GM23338 (cell line): ENCODE measurements around the gene EIF5A2. TPM values are rescaled to one million over a fixed set of nuclear protein-coding genes. Genes with fewer than 3 reads are reported as not detected.

ENCODE experiments used
- ATAC-seq: fragments of 200-7000 bp; cut with Tn5 transposase; 3 replicates; pipeline ENCODE4 v1.9.1; 2020
- DNase-seq: peaks from one replicate; pipeline ENCODE4 v3.0.0-alpha.2; 2015; ENCODE audit warnings: low spot score
- H2AFZ ChIP-seq: fragments of 200-600 bp; sonication (generic); 2 replicates; pipeline ENCODE4 v1.8.0; 2016; ENCODE audit warnings: antibody characterized with exemption, mild to moderate bottlenecking, moderate library complexity
- H3F3A ChIP-seq: fragments of 200-600 bp; sonication (generic); replicated peaks from 2 replicates; pipeline ENCODE4 v1.8.0; 2017; ENCODE audit warnings: antibody characterized with exemption, mixed run types, low read depth
- H3K27ac ChIP-seq: fragments of 200-600 bp; sonication (generic); 2 replicates; pipeline ENCODE4 v1.6.1; 2016; ENCODE audit warnings: low read depth
- H3K27me3 ChIP-seq: fragments of 200-600 bp; sonication (generic); 2 replicates; pipeline ENCODE4 v1.8.0; 2016; ENCODE audit warnings: mild to moderate bottlenecking, mixed run types, moderate library complexity; ENCODE audit not compliant: insufficient read depth
- H3K36me3 ChIP-seq: fragments of 200-600 bp; sonication (generic); 2 replicates; pipeline ENCODE4 v1.8.0; 2016; ENCODE audit warnings: mild to moderate bottlenecking; ENCODE audit not compliant: insufficient read depth
- H3K4me1 ChIP-seq: fragments of 200-600 bp; sonication (generic); 2 replicates; pipeline ENCODE4 v1.8.0; 2016; ENCODE audit warnings: mild to moderate bottlenecking, moderate library complexity; ENCODE audit not compliant: insufficient read depth
- H3K4me2 ChIP-seq: fragments of 200-600 bp; sonication (generic); 2 replicates; pipeline ENCODE4 v1.7.1; 2017; ENCODE audit warnings: mixed run types
- H3K4me3 ChIP-seq: fragments of 200-600 bp; sonication (generic); 2 replicates; pipeline ENCODE4 v1.6.1; 2016; ENCODE audit warnings: mixed run types
- H3K79me2 ChIP-seq: fragments of 200-600 bp; sonication (generic); replicated peaks from 2 replicates; pipeline ENCODE4 v1.8.0; 2017; ENCODE audit warnings: mild to moderate bottlenecking; ENCODE audit not compliant: insufficient read depth
- H3K9me2 ChIP-seq: fragments of 200-600 bp; sonication (generic); 2 replicates; pipeline ENCODE4 v1.8.0; 2017; ENCODE audit not compliant: insufficient read depth
- H4K20me1 ChIP-seq: fragments of 200-600 bp; sonication (generic); replicated peaks from 2 replicates; pipeline ENCODE4 v1.8.0; 2017; ENCODE audit warnings: mild to moderate bottlenecking; ENCODE audit not compliant: insufficient read depth
- H3K27ac Mint-ChIP-seq: 2 replicates; pipeline ENCODE4 v1.8.0; 2020; ENCODE audit warnings: inconsistent platforms, mild to moderate bottlenecking, moderate library complexity, mixed read lengths
- H3K27me3 Mint-ChIP-seq: 3 replicates; pipeline ENCODE4 v1.8.0; 2022; ENCODE audit warnings: low read depth, mild to moderate bottlenecking, moderate library complexity, mixed read lengths, inconsistent platforms; ENCODE audit not compliant: insufficient read depth, poor library complexity
- H3K36me3 Mint-ChIP-seq: 3 replicates; pipeline ENCODE4 v1.8.0; 2021; ENCODE audit warnings: low read depth, mild to moderate bottlenecking, inconsistent platforms, moderate library complexity, mixed read lengths
- H3K4me1 Mint-ChIP-seq: 3 replicates; pipeline ENCODE4 v1.8.0; 2020; ENCODE audit warnings: mild to moderate bottlenecking, inconsistent platforms, mixed read lengths
- H3K4me3 Mint-ChIP-seq: 3 replicates; pipeline ENCODE4 v1.8.0; 2021; ENCODE audit warnings: moderate library complexity, mild to moderate bottlenecking, inconsistent platforms, mixed read lengths
- H3K9me3 Mint-ChIP-seq: 3 replicates; pipeline ENCODE4 v1.8.0; 2020; ENCODE audit warnings: moderate library complexity, mild to moderate bottlenecking, inconsistent platforms, mixed read lengths
- CREB1 ChIP-seq: fragments of 250-450 bp; sonication (Bioruptor Pico); IDR thresholded peaks from 2 replicates; pipeline ENCODE4 v1.5.0; 2020; ENCODE audit warnings: low read depth, mild to moderate bottlenecking, moderate library complexity
- EZH2 ChIP-seq: fragments of 200-600 bp; sonication (generic); IDR thresholded peaks from one replicate; pipeline ENCODE4 v1.8.0; 2017; ENCODE audit warnings: antibody characterized with exemption, mild to moderate bottlenecking, low read depth; ENCODE audit not compliant: unreplicated experiment
- EZH2phosphoT487 ChIP-seq: fragments of 200-600 bp; sonication (generic); IDR thresholded peaks from one replicate; pipeline ENCODE4 v1.8.1; 2018; ENCODE audit warnings: antibody characterized with exemption; ENCODE audit not compliant: unreplicated experiment
- JUNB ChIP-seq: IDR thresholded peaks from one replicate; pipeline ENCODE4 v1.6.1; 2016; ENCODE audit warnings: antibody characterized with exemption; ENCODE audit not compliant: unreplicated experiment
- NANOG ChIP-seq: IDR thresholded peaks from 2 replicates; pipeline ENCODE4 v1.6.1; 2016; ENCODE audit warnings: antibody characterized with exemption, borderline replicate concordance
- POLR2AphosphoS5 ChIP-seq: IDR thresholded peaks from 2 replicates; pipeline ENCODE4 v1.6.1; 2016; ENCODE audit warnings: antibody characterized with exemption, low read depth
- STAT1 ChIP-seq: IDR thresholded peaks from one replicate; pipeline ENCODE4 v1.6.1; 2016; ENCODE audit warnings: antibody characterized with exemption; ENCODE audit not compliant: unreplicated experiment
- ZNF114 ChIP-seq: fragments of 250-450 bp; sonication (Bioruptor Pico); IDR thresholded peaks from 2 replicates; pipeline ENCODE4 v1.5.0; 2020; ENCODE audit warnings: mild to moderate bottlenecking, moderate library complexity
- ZNF331 ChIP-seq: fragments of 250-450 bp; sonication (Bioruptor Pico); IDR thresholded peaks from 2 replicates; pipeline ENCODE4 v1.5.0; 2020; ENCODE audit warnings: low read depth, mild to moderate bottlenecking, moderate library complexity
- polyA plus RNA-seq: library from polyadenylated mRNA; unstranded; fragments of >200 nt; fragmentation: Nextera tagmentation; extraction: Ambion mirVana; gene quantifications from 2 replicates; pipeline ENCODE4 v1.2.1, GENCODE V29; 2016
- total RNA-seq: library from RNA; depleted of rRNA; stranded (reverse); fragments of >200 nt; shearing (Covaris generic); gene quantifications from 2 replicates; pipeline ENCODE4 v1.2.3, GENCODE V29; 2014
- TF ChIP-seq, protein P1 (sequence below): IDR thresholded peaks from one replicate; pipeline ENCODE4 v1.6.1; 2018; ENCODE audit warnings: antibody characterized with exemption; ENCODE audit not compliant: unreplicated experiment
- TF ChIP-seq, protein P2 (sequence below), 2 experiments: fragments of 200-600 bp in 1 of 2; sonication (generic) in 1 of 2; conservative IDR thresholded peaks; 2 replicates each; pipeline versions ENCODE4 v1.5.1 to v1.6.1; 2016 to 2017; ENCODE audit warnings: antibody characterized with exemption in 2 of 2, low read depth in 2 of 2, mild to moderate bottlenecking in 2 of 2, moderate library complexity in 1 of 2
- TF ChIP-seq, protein P3 (sequence below): IDR thresholded peaks from 2 replicates; pipeline ENCODE4 v1.6.1; 2016; ENCODE audit warnings: antibody characterized with exemption
- TF ChIP-seq, protein P4 (sequence below): fragments of 250-450 bp; sonication (Bioruptor Pico); IDR thresholded peaks from 2 replicates; pipeline ENCODE4 v1.5.0; 2020; ENCODE audit warnings: mild to moderate bottlenecking, moderate library complexity

EIF5A2 gene
- total and polyA plus RNA-seq, 2 experiments from 2014 or later = 5.9 to 11.7 TPM

DNA sequence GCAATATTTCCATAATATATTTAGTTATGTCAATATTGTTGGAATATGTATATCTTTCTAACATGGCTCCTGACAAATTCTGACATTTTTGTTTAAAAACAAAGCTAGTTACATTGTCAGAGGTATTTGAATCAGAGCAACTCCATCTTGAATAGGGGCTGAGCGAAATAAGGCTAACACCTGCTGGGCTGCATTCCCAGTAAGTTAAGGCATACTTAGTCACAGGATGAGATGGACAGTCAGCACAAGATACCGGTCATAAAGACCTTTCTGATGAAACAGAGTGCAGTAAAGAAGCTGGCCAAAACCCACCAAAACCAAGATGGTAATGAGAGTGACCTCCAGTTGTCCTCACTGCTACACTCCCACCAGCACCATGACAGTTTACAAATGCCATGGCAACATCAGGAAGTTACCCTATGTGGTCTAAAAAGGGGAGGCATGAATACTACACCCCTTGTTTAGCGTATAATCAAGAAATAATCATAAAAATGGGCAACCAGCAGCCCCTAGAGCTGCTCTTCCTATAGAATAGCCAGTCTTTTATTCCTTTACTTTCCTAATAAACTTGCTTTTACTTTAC, 68.8 kb downstream of the EIF5A2 start:
- H2AFZ ChIP-seq = no peak overlapping the region
- H3K27ac ChIP-seq = no peak overlapping the region
- H3K79me2 ChIP-seq = no peaks in the 10 kb centered on the region
- no peaks in the 10 kb centered on the region for H3K36me3 ChIP-seq
- no peak for TF ChIP-seq ZNF331 (CRISPR knock-in tag)
- TF ChIP-seq STAT1 = no peak
- TF ChIP-seq, protein P1, sequence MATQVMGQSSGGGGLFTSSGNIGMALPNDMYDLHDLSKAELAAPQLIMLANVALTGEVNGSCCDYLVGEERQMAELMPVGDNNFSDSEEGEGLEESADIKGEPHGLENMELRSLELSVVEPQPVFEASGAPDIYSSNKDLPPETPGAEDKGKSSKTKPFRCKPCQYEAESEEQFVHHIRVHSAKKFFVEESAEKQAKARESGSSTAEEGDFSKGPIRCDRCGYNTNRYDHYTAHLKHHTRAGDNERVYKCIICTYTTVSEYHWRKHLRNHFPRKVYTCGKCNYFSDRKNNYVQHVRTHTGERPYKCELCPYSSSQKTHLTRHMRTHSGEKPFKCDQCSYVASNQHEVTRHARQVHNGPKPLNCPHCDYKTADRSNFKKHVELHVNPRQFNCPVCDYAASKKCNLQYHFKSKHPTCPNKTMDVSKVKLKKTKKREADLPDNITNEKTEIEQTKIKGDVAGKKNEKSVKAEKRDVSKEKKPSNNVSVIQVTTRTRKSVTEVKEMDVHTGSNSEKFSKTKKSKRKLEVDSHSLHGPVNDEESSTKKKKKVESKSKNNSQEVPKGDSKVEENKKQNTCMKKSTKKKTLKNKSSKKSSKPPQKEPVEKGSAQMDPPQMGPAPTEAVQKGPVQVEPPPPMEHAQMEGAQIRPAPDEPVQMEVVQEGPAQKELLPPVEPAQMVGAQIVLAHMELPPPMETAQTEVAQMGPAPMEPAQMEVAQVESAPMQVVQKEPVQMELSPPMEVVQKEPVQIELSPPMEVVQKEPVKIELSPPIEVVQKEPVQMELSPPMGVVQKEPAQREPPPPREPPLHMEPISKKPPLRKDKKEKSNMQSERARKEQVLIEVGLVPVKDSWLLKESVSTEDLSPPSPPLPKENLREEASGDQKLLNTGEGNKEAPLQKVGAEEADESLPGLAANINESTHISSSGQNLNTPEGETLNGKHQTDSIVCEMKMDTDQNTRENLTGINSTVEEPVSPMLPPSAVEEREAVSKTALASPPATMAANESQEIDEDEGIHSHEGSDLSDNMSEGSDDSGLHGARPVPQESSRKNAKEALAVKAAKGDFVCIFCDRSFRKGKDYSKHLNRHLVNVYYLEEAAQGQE = no peak
- no peak for TF ChIP-seq ZNF114 (CRISPR knock-in tag)
- TF ChIP-seq, protein P2, sequence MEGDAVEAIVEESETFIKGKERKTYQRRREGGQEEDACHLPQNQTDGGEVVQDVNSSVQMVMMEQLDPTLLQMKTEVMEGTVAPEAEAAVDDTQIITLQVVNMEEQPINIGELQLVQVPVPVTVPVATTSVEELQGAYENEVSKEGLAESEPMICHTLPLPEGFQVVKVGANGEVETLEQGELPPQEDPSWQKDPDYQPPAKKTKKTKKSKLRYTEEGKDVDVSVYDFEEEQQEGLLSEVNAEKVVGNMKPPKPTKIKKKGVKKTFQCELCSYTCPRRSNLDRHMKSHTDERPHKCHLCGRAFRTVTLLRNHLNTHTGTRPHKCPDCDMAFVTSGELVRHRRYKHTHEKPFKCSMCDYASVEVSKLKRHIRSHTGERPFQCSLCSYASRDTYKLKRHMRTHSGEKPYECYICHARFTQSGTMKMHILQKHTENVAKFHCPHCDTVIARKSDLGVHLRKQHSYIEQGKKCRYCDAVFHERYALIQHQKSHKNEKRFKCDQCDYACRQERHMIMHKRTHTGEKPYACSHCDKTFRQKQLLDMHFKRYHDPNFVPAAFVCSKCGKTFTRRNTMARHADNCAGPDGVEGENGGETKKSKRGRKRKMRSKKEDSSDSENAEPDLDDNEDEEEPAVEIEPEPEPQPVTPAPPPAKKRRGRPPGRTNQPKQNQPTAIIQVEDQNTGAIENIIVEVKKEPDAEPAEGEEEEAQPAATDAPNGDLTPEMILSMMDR (conservative IDR thresholded peaks at IDR 0.05; ENCODE audit: low read depth in 2 of 2) = no peak
- TF ChIP-seq, protein P3, sequence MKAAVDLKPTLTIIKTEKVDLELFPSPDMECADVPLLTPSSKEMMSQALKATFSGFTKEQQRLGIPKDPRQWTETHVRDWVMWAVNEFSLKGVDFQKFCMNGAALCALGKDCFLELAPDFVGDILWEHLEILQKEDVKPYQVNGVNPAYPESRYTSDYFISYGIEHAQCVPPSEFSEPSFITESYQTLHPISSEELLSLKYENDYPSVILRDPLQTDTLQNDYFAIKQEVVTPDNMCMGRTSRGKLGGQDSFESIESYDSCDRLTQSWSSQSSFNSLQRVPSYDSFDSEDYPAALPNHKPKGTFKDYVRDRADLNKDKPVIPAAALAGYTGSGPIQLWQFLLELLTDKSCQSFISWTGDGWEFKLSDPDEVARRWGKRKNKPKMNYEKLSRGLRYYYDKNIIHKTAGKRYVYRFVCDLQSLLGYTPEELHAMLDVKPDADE = no peak
- TF ChIP-seq JUNB = no peak
- TF ChIP-seq EZH2phosphoT487 = no peak
- TF ChIP-seq NANOG = no peak
- TF ChIP-seq CREB1 (CRISPR knock-in tag) = no peak
- TF ChIP-seq POLR2AphosphoS5 = no peak
- TF ChIP-seq, protein P4, sequence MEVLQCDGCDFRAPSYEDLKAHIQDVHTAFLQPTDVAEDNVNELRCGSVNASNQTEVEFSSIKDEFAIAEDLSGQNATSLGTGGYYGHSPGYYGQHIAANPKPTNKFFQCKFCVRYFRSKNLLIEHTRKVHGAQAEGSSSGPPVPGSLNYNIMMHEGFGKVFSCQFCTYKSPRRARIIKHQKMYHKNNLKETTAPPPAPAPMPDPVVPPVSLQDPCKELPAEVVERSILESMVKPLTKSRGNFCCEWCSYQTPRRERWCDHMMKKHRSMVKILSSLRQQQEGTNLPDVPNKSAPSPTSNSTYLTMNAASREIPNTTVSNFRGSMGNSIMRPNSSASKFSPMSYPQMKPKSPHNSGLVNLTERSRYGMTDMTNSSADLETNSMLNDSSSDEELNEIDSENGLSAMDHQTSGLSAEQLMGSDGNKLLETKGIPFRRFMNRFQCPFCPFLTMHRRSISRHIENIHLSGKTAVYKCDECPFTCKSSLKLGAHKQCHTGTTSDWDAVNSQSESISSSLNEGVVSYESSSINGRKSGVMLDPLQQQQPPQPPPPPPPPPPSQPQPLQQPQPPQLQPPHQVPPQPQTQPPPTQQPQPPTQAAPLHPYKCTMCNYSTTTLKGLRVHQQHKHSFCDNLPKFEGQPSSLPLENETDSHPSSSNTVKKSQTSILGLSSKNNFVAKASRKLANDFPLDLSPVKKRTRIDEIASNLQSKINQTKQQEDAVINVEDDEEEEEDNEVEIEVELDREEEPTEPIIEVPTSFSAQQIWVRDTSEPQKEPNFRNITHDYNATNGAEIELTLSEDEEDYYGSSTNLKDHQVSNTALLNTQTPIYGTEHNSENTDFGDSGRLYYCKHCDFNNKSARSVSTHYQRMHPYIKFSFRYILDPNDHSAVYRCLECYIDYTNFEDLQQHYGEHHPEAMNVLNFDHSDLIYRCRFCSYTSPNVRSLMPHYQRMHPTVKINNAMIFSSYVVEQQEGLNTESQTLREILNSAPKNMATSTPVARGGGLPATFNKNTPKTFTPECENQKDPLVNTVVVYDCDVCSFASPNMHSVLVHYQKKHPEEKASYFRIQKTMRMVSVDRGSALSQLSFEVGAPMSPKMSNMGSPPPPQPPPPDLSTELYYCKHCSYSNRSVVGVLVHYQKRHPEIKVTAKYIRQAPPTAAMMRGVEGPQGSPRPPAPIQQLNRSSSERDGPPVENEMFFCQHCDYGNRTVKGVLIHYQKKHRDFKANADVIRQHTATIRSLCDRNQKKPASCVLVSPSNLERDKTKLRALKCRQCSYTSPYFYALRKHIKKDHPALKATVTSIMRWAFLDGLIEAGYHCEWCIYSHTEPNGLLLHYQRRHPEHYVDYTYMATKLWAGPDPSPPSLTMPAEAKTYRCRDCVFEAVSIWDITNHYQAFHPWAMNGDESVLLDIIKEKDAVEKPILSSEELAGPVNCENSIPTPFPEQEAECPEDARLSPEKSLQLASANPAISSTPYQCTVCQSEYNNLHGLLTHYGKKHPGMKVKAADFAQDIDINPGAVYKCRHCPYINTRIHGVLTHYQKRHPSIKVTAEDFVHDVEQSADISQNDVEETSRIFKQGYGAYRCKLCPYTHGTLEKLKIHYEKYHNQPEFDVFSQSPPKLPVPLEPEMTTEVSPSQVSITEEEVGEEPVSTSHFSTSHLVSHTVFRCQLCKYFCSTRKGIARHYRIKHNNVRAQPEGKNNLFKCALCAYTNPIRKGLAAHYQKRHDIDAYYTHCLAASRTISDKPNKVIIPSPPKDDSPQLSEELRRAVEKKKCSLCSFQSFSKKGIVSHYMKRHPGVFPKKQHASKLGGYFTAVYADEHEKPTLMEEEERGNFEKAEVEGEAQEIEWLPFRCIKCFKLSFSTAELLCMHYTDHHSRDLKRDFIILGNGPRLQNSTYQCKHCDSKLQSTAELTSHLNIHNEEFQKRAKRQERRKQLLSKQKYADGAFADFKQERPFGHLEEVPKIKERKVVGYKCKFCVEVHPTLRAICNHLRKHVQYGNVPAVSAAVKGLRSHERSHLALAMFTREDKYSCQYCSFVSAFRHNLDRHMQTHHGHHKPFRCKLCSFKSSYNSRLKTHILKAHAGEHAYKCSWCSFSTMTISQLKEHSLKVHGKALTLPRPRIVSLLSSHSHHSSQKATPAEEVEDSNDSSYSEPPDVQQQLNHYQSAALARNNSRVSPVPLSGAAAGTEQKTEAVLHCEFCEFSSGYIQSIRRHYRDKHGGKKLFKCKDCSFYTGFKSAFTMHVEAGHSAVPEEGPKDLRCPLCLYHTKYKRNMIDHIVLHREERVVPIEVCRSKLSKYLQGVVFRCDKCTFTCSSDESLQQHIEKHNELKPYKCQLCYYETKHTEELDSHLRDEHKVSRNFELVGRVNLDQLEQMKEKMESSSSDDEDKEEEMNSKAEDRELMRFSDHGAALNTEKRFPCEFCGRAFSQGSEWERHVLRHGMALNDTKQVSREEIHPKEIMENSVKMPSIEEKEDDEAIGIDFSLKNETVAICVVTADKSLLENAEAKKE = no peak
- TF ChIP-seq EZH2 = no peak
- peaks cover 41% of the 10 kb centered on the region for H3K4me1 ChIP-seq
- Mint-ChIP-seq H3K36me3 (no peaks in the 10 kb centered on the region), H3K9me3 (no peaks in the 10 kb centered on the region; the same call in 2 of the 3 replicates), H3K27ac (no peak overlapping the region), H3K4me3 (no peak overlapping the region), H3K4me1 (peaks cover 37% of the 10 kb centered on the region), H3K27me3 (no peaks in the 10 kb centered on the region)
- no peak overlapping the region for H3K4me3 ChIP-seq
- no peaks in the 10 kb centered on the region for H3K9me2 ChIP-seq
- H3F3A ChIP-seq = no peaks in the 10 kb centered on the region
- ATAC-seq (no peak), DNase-seq (no peak)
- no peaks in the 10 kb centered on the region for H4K20me1 ChIP-seq
- no peaks in the 10 kb centered on the region for H3K27me3 ChIP-seq
- H3K4me2 ChIP-seq = no peak overlapping the region
